ENCODE results near the gene LCNL1.

Gene LCNL1

DNA sequence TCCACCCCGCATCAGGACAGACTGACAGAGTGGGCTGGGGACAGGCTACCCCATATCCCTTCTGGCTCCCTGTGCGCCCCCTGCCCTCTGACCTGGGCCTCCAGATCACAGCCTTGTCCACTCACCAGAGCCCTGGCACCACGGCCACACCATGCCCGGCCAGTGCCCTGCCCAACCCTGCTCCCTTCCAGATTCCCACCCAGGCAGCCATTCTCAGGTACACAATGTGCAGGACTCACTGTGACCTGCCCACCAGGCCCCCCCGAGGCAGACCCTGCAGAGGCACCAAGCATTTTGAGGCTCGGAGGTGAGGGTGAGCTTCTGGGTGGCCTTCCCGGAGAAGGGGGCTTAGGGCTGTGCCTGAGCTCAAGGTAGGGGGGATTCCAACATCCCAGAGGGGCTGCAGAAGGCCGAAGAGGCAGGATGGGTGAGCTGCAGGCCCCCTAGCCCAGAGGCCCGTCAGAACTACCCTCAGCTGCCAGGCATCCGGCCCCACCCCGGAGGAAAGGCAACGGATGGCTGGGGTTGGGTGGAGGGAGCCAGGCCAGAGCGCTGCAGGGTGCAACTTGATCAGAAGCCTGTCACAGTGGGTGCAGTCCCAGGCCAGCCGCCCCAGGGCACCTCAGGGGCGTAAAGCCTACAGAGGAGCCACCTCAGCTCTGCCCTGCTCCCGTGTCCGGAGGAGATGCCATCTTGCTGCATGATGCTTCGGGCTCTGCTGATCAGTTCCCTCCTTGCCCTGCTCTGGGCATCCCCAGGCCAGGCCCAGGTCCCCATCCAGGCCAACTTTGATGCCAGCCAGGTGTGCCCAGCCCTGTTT is at the start of gene LCNL1:
Gene LCNL1, plus strand, starts transcription at position 762 of the 820 bp plus-strand sequence. CDS start 594 bp downstream, outside the sequence.
- DNase-seq: no peak

DNA sequence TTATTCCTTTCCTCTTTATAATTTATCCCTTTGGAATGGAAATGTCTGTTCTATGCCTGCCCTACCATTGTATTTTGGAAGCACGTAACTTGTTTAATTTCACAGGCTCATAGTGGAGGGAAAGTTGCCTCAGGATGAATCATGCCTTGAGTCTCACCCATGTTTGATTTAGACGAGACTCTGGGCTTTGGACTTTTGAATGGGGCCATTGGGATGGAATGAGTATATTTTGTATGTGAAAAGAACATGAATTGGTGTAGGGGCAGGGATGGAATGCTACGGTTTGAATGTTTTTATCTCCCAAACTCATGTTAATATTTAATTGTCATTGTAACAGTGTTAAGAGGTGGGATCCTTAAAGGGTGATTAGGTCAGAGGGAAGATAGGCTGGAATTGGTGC is 48.5 kb upstream of the LCNL1 start:
- no peak for DNase-seq

DNA sequence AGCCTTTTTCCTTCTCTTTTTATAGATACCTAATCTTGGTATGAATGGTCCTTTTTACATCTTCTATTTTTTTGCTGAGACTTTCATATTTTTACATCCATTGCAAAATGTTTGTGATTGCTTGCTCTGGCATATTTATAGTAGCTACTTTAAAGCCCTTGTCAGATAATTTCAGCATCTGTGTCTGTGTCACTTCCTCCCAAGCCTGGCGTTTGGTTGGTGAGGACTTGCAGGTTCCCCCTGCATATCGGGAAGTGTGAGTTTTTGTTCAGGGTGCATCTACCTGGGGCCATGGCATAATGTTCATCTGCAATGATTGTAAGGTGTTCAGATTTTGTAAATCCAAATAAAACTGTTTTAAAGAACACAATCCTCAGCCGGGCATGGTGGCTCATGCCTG is 47.1 kb upstream of the LCNL1 start:
- DNase-seq: no peak

DNA sequence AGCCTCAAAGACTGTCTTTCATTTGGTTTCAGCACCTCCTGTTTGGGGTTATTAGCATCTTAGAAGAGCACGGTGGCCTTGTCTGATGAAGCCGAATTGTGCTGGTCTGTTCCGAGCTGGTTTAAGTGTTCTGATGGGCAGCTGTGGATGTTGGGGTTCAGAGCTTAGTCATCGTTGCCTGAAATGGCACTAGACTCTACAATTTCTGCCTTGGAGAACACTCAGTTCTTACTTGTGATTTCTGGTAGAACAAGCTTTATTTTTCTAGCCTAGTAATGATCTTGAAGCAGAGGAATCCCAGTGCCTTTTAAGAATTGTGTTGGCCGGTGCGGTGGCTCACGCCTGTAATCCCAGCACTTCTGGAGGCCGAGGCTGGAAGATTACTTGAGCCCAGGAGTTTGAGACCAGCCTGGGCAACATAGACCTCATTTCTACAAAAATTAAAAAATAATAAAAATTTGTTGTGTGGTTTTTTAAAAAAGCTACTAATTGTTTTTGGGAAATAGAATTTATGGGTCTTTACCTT is 46.1 kb upstream of the LCNL1 start:
- DNase-seq: no peak

DNA sequence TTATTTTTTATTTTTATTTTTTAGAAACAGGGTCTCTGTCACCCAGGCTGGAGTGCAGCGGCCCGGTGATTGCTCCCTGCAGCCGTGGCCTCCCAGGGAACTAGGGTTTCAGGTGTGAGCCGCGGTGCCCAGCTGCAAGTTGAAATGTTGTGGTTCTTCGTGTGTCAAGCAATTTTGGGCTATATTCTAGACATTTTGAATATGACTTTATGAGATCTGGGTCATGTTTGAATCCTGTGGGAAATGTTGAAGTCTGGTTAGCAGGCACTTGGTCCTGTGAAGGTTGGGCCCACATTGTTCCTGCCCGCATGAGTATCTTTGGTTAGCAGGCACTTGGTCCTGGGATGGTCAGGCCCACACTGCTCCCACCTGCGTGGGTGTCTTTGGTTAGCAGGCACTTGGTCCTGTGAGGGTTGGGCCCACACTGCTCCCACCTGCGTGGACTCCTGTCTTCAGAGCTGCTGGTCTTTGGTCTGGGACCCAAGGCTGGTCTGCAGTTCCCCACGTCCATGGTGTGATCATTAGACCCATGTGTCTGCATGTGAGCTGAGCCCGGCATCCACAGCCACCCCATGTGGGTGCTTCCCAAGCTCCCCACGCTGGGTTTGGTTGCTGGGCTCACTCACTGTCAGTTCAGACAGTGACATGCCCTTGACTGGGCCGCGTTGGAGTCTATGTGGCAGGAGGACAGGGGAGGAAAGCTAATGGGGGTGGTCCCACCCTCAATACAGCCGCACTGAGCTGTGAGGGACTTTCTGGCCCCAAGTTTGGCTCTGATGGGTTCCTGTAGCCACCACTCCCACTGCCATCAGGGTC is 45.4 kb upstream of the LCNL1 start:
- DNase-seq: no peak

DNA sequence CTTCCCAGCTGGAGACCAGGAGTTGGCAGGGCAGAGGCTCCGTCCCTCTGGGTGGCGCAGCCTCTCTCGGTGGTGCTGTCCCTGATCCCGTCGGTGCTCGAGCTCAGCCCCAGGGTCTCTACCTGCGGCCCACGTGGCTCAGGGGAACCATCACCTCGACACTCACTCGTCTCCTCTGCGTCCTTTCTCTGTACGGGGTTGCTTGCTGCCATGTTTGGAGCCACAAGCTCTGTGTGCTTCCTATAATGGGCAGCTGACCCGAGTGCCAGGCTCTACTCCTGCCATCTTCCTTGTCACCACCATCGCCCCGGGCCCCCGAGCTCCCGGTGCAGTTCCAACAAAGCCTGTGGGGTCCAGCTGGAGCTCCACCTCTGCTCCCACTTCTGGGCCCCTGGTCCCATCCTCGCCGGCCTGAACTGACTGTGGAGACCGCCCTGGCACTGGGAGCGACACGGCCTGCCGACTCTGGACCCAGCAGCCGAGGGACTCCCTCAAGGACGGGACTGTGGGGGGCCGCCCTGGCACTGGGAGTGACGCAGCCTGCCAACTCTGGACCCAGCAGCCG is 43.3 kb upstream of the LCNL1 start:
- DNase-seq: no peak

DNA sequence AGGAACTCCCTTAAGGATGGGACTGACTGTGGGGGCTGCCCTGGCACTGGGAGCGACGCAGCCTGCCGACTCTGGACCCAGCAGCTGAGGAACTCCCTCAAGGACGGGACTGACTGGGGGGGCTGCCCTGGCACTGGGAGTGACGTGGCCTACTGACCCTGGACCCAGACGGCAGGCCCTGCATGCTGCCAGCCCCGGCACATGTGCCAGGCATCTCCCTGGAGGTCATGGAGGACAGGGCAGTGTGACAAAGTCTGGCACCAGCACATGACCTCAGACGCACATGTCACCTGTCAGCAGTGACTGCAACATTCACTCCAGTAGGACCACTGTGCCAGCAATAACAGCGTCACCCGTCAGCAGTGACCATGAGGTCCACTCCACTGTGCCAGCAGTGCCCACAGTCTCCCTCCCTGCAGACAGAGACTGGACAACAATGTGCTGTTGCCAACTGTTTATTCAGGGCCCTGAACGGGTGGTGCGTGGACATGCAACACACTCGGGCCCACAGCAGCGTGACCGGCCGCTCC is 42.7 kb upstream of the LCNL1 start:
- no peak for DNase-seq

DNA sequence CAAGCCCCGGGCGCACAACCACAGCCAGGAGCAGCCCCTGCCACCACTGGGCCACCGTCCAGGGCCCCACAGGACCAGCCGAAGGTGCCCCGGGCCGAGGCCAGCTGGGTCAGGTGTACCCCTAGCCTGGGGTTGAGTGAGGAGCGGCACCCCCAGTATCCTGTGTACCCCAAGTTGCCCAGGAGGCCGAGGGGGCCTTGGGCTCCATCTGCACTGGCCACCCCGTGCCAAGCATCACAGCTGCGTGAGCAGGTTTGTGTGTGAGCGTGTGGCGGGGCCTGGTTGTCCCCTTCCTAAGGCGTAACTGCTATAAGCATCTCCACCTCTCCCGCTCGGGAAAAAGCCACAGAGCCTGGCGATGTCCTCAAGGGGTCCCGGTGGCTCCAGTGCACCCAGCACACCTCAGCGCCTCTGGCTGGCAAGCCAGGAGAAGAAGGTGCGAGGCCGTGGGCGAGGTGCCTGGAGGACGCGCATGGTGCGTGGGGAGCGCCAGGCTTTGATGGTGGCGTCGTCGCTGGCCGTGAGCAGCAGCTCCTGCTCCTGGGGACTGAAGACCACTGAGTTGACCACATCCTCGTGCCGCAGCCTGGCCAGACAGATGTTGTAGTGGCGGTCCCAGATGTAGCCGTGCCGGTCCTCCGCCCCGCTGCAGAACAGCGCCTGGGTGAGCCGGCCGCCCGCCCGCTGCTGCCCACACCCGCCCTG is 42.1 kb upstream of the LCNL1 start:
- no peak for DNase-seq

DNA sequence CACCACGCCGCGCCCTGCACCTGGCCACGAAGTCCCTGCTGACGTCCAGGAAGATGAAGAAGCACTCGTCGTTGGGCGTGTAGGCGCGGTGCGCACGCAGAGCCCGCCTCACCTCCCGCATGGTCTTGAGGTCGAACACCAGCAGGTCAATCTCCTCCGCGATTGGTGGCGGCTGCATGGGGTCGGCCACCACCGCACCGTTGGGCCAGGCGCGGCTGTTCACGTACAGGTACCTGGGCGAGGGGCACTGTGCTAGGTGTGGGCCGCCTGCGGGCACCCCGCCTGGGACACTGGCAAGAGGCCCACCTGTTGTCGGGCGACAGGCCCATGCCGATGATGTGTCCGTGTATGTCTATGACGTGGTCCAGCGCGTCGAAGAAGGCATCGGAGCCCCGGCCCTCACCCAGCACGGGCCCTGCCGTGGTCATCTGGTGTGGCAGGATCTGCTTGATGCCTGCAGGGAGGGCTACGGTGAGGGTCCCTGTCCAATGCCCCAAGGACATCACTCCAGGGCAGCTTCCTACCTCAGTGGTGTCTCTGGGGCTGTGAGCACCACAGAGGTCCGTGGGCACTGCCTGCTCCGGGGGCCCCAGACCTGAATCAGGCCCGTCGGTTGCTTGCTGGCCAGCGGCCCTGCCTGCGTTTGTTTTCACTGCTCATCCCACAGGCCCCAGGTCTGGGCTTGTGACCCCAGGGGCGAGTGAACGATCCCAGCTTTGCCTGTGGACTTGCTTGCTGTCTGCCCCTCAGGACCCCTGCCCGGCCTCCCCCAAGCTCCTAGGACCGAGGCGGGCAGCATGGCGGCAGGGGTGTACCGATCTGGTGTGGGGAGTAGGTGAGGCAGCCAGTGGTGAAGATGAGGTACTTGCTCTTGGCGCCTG is 41.3 kb upstream of the LCNL1 start:
- DNase-seq: no peak

DNA sequence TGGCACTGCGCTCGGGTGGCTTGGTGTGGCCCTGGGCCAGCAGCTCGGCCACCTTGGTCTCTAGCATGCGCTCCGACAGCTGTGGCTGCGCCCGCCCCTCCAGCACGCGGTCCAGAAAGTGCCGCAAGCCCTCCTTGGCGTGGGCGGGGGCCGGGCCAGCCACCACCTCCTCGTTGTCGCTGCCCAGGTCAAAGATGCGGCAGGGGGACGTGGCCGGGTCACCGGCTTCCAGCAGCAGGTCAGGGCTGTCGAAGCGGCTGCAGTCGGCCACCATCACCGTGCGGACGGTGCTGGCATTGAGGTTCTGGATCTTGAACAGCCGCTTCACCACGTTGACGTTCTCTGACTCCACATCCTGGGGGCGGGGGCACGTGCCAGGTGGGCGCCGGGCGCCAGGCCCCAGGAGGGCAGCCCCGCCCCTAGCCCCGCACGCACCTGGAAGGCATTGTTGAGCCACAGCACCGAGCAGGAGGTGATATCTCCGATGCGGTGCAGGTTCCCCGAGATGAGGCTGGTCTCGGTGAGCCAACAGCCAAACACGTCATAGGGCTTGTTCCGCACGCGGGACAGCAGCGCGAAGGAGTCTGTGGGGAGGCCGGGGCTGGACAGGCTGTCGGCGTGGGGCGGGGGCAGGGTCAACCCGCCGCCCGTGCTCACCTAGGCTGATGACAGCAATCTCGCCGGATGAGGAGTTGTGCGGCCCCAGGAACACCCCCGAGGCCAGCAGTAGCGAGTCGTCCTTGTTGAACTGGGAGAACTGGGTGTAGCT is 40.5 kb upstream of the LCNL1 start:
- no peak for DNase-seq

DNA sequence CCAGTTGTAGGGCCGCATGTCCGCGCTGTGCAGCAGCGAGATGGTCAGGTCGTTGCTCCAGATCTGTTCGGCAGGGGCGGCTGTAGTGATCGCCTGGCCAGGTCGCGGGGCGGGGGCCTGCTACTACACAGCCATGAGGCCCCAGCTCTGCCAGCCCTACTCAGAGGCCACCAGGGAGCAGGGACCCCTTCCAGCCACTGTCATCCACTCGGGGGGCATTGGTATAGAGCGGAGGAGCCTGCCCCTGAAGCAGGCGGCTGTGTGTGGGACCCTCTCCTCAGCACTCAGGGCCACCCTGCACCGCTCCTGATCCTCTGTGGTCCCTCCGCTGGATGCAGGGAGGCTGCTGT is 39.9 kb upstream of the LCNL1 start:
- DNase-seq: no peak

DNA sequence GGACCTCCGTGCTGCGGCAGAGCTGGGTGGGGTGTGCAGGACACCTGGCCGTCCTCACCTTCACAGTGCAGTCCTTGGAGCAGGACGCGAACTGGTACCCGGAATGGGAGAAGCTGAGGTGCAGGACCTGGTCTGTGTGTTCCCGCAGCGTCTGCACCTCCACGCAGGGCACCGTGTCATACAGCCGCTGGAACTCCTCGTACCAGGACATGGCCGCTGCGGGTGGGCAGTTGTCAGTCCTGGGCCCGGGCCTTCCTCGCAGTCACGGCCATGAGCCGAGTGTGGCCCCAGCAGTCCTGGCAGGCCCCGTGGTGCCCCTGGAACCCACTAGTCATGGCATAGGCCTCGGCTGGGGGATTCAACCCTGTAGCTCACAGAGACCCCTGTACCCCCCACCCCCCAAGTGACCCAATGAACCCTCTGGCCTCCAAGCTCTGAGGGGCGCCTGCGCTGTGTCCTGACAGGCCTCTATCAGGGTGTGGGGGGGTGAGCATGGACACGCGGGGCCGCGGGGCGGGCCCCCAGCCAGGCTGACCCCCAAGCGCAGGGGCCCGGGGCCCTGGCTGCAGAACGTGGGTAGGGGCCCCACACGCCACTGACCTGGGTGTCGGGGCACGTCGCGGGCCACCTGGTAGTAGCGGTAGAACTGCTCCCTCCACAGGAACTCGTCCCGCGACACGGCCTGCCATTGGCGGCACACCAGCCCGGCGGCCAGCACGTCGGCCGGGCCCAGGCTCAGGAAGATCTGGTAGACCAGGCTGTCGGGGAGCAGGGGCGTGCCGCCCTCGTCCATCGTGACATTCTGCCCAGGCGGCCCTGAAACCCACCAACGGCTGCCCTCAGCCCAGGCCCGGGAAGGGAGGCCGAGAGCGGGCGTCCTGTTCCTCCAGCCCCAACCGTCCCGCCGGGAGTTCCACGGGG is 39.2 kb upstream of the LCNL1 start:
- no peak for DNase-seq

DNA sequence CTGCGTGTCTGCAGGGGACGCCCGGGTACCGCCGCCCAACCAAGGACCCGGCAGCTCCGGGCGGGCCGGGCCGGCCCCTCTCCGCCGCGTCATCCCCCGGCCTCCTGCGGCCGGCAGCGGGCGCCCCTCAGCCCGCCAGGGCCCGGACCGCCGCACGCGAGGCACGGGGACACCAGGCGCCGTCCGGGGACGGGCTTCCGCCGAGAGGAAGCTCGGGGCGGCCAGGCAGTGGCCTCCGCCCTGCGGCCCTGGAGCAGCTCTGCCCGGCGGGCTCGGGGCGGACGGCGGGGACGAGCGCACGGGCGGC is 38.6 kb upstream of the LCNL1 start:
- no peak for DNase-seq

DNA sequence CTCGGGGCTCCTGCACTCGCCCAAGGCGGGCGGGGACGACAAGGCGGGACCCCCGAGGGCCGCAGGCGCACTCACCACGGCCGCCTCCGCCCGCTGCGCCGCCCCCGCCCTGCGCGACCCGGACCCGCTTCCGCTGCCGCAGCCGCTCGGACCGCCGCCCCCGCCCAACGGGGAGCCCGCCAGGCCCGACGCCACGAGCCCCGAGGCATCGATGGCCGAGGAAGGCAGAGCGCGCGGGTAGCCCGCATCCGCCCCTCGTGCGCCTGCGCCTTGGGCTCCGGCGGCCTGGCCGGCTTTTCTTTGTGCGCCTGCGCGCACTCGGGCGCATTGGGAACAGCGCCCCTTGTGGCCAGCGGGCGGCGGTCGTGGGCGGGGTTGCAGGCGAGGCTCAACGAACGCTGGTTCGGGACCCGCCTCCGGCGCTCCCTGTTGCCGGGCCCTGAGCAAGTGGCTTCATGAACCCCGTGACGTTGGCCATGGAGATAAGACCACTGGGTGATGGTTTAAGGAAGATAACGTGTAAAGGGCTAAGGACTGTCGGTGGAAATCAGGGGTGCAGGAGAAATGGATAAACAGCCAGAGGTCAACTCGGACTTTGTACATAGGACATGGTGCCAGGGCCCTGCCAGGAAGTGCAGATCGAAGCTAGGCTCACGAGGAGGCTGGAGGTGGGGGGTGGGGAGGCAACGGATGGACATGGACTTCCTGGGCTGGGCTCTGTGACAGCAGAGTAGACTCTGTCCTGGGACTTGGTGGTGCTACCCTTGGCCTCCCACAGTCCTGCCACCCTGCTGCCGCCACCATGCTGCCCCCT is 38.1 kb upstream of the LCNL1 start, which contains the start of the genes C8G and FBXW5:
Gene C8G, plus strand, starts transcription at position 725 of the 814 bp plus-strand sequence. Its CDS starts 78 bp downstream, at position 803.
Gene FBXW5, minus strand, starts transcription at position 220 of the 814 bp plus-strand sequence. CDS start 655 bp downstream, outside the sequence.
- peak; percentile 92 for DNase-seq

DNA sequence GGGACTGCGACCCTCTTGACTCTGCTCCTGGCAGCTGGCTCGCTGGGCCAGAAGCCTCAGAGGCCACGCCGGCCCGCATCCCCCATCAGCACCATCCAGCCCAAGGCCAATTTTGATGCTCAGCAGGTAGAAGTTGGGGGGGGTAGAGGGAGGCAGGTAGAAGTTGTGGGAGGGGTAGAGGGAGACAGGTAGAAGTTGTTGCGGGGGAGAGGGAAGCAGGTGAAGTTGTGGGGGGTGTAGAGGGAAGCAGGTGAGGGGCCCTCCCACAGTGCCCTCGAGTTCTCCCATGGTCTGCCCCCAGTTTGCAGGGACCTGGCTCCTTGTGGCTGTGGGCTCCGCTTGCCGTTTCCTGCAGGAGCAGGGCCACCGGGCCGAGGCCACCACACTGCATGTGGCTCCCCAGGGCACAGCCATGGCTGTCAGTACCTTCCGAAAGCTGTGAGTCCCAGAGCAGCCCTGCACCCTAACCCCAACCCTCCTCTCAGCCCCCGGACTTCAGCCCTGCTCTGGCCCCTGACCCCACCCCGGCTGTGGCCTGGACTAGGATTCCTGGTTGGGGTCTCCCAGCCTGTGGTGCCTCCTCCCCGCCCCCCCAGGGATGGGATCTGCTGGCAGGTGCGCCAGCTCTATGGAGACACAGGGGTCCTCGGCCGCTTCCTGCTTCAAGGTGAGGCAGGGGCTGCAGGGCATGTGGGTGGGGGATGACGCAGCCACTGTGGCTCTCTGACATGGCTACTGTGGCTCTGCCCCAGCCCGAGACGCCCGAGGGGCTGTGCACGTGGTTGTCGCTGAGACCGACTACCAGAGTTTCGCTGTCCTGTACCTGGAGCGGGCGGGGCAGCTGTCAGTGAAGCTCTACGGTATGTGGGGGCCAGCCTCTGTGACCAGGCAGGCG is 37.2 kb upstream of the LCNL1 start:
- no peak for DNase-seq

DNA sequence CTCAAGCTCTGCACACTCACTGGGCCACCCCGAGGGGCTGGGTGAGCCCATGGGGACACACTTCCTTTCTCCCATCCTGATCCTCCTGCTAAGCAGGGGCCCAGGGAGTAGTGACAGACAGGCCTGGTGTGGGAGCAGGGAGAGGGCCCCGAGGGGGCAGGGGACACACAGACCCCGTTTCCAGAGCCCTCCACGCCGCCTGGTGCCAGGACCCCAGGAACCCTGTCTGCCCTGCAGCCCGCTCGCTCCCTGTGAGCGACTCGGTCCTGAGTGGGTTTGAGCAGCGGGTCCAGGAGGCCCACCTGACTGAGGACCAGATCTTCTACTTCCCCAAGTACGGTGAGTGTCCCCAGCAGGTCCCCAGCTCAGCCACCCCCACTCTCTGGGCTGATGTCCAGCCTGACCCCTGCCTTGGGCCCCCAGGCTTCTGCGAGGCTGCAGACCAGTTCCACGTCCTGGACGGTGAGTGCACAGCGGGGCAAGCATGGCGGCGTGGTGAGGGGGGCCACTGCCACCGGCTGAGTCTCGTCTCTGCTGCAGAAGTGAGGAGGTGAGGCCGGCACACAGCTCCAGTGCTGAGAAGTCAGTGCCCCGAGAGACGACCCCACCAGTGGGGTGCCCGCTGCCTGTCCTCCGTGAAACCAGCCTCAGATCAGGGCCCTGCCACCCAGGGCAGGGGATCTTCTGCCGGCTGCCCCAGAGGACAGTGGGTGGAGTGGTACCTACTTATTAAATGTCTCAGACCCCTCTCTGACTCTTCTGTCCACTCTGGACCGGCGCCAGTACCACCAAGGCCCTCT is 36.4 kb upstream of the LCNL1 start:
- DNase-seq: no peak

Data from NCI-H1436 (cell line).